Heart right ventricle (tissue), 16 donors: ENCODE data around the gene MYH16. TPM values are rescaled to one million over a fixed set of nuclear protein-coding genes. Genes with fewer than 3 reads are reported as not detected.
"Not testable (repeated sequence)": the region's sequence is repeated elsewhere in the genome, so short reads cannot be mapped to it uniquely, and the experiment has no call there.

ENCODE experiments used
- ATAC-seq, 8 donors: fragments of 200-7000 bp; cut with Tn5 transposase; one replicate each; pipeline ENCODE4 v1.9.1; 2020; ENCODE audit warnings: mild to moderate bottlenecking in 8 of 8, moderate library complexity in 8 of 8, moderate number of reproducible peaks in 1 of 8
- DNase-seq, 2 donors: peaks; one replicate each; pipeline ENCODE4 v3.0.0-alpha.2; 2020
- H3K27ac ChIP-seq, 10 donors: fragments of 200-600 bp; sonication (generic) in 2 of 10; one replicate each; pipeline versions ENCODE4 v1.5.0 to v1.8.0; 2020 to 2022; ENCODE audit warnings: mild to moderate bottlenecking in 3 of 10
- H3K27me3 ChIP-seq, 7 donors: fragments of 200-600 bp; one replicate each; pipeline ENCODE4 v1.8.0; 2021 to 2022; ENCODE audit warnings: mild to moderate bottlenecking in 2 of 7
- H3K36me3 ChIP-seq, 9 donors: fragments of 200-600 bp; sonication (generic) in 1 of 9; one replicate each; pipeline versions ENCODE4 v1.5.0 to v1.8.0; 2020 to 2022; ENCODE audit warnings: mild to moderate bottlenecking in 2 of 9
- H3K4me1 ChIP-seq, 9 donors: fragments of 200-600 bp; sonication (generic) in 1 of 9; one replicate each; pipeline versions ENCODE4 v1.5.0 to v1.8.0; 2020 to 2022; ENCODE audit warnings: mild to moderate bottlenecking in 4 of 9
- H3K4me3 ChIP-seq, 10 donors: fragments of 200-600 bp; sonication (generic) in 2 of 10; one replicate each; pipeline versions ENCODE4 v1.5.0 to v1.8.0; 2020 to 2022; ENCODE audit warnings: mild to moderate bottlenecking in 7 of 10, moderate library complexity in 2 of 10
- H3K9me3 ChIP-seq, 11 donors: fragments of 200-600 bp in 10 of 11; sonication (generic) in 2 of 11; one replicate each; pipeline versions ENCODE4 v1.5.0 to v1.8.0; 2013 to 2022; ENCODE audit warnings: mild to moderate bottlenecking in 2 of 11, control low read depth in 1 of 11, moderate library complexity in 1 of 11
- WGBS, 2 donors: extraction: QIAGEN DNeasy Blood & Tissue Kit; methylation state at CpG; one replicate each; pipeline ENCODE4 v1.1.7; 2013; ENCODE audit warnings: inconsistent platforms in 1 of 2; 5-methylcytosine and 5-hydroxymethylcytosine counted together
- intact Hi-C, 10 donors: fragments of 100-400 bp; cut with DNase I; formaldehyde crosslinking; loops; one replicate each; pipeline versions ENCODE4 v1.11.1 to v1.14.2; 2022
- polyA plus RNA-seq, 2 donors: library from polyadenylated mRNA; stranded (reverse); fragments of 200-250 nt; gene quantifications; one replicate each; pipeline ENCODE4 v1.2.3, GENCODE V29; 2013
- total RNA-seq, 10 donors: library from RNA; stranded (reverse); fragmentation: NEBNext Ultra II Directional in 3 of 10; extraction: Animal tissue kit (Norgen Biotek cat#: 25700) in 3 of 10; gene quantifications; one replicate each; pipeline versions ENCODE4 v1.2.1 to v1.2.4, GENCODE V29; 2021 to 2023
- TF ChIP-seq, protein P1 (sequence below), 9 donors: fragments of 200-600 bp; sonication (generic) in 2 of 9; IDR thresholded peaks; one replicate each; pipeline versions ENCODE4 v1.5.0 to v1.8.0; 2021 to 2022; ENCODE audit warnings: antibody characterized with exemption in 9 of 9, mild to moderate bottlenecking in 5 of 9, moderate library complexity in 1 of 9
- donor health status: Arrhythmogenic right ventricular cardiomyopathy.
- donor health status: ischemic (EF 13 %, LVEDD 7.1; RV severe dilation, severe dysfunction).
- donor health status: healthy with polysubstance abuse.
- donor health status: DM: no; HTN: yes; CAD: no.
- donor health status: DM: no; HTN: no; CAD: no.
- donor health status: ischemic (EF 25% LVEDD 6.9; RV normal size, moderate dysfunction).
- donor health status: ischemic (EF 25% LVEDD 5.7; RV mildly dilated, moderate dysfunction).
- donor health status: healthy.
- donor health status: DM: yes; HTN: yes; CAD: no.
- donor health status: Ischemic cardiomyopathy.
- donor health status: ischemic (EF 35%, LVEDD 5.7; RV mildly dilated, moderate dysfunction).
- donor health status: nonischemic (EF 11% LVEDD 7.7; RV severe dilation, severe dysfunction).
- donor health status: DM: yes; HTN: yes; CAD: no.
- donor health status: PGD.
- donor health status: ischemic (EF 29% LVEDD 5.4; RV normal size, mild dysfunction).
- donor health status: nonischemic (EF 23%, LVEDD 6.1; RV moderate dilation, normal function).

The MYH16 gene
- total and polyA plus RNA-seq, 12 donors, result not detected

DNA sequence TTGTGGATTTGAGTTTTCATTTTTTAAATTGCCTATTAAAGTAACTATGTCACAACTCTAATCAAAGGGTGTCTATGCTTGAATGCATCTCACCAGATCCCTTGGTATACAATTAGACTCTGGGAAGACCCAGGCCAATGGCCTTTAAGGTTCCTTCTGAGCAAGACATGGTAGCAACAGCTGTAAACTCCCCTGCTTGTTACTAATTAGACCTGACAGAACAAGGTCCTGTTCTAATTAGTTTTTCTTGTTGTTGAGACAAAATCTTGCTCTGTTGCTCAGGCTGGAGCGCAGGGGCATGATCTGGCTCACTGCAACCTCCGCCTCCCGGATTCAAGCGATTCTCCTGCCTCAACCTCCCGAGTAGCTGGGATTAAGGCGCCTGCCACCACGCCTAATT, 2.9 kb downstream of the MYH16 start:
- WGBS, 2 donors, result 90 to 91% methylated on average over 7 of the region's 7 CpGs

DNA sequence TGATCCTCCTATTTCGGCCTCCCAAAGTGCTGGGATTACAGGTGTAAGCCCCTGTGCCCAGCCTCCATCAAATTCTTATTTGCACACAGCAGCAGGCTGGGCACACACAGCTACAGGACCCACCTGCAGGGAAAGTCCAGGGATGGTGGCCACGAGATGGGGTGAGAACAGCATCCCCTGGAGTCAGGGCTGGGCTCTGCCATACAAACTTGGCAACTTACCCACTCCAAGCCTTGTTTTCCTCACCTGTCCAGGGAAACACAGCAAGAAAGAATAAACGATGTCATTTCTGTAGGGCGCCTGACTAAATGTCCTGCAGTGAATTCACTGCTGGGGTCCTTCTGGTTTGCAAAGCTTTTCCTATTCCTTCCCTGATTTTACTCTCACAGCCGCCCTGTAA, 5.5 kb downstream of the MYH16 start:
- Histone ChIP-seq H3K27ac (no peak overlapping the region), H3K4me1 (peaks cover 0 to 5% (median 0%) of the 10 kb centered on the region in 9 donors), H3K27me3 (no peaks in the 10 kb centered on the region), H3K4me3 (no peak overlapping the region), H3K36me3 (no peaks in the 10 kb centered on the region), H3K9me3 (no peaks in the 10 kb centered on the region)
- 87 to 88% methylated on average over 5 of the region's 5 CpGs for WGBS, 2 donors
- intact Hi-C loops, result loop anchor here in 1 of 10 donors (1.0 kb wide), 1 partner anchor 59 kb away; no protein-coding TSS in a partner anchor
- DNase-seq, result no peak
- ATAC-seq, result no peak
- TF ChIP-seq, protein P1, sequence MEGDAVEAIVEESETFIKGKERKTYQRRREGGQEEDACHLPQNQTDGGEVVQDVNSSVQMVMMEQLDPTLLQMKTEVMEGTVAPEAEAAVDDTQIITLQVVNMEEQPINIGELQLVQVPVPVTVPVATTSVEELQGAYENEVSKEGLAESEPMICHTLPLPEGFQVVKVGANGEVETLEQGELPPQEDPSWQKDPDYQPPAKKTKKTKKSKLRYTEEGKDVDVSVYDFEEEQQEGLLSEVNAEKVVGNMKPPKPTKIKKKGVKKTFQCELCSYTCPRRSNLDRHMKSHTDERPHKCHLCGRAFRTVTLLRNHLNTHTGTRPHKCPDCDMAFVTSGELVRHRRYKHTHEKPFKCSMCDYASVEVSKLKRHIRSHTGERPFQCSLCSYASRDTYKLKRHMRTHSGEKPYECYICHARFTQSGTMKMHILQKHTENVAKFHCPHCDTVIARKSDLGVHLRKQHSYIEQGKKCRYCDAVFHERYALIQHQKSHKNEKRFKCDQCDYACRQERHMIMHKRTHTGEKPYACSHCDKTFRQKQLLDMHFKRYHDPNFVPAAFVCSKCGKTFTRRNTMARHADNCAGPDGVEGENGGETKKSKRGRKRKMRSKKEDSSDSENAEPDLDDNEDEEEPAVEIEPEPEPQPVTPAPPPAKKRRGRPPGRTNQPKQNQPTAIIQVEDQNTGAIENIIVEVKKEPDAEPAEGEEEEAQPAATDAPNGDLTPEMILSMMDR (IDR thresholded peaks at IDR 0.05), result no peak

More for the DNA sequence above, 2.9 kb downstream of the MYH16 start:
- ATAC-seq (no peak), DNase-seq (no peak)
- Histone ChIP-seq H3K4me3 (no peak overlapping the region), H3K9me3 (no peaks in the 10 kb centered on the region), H3K36me3 (no peaks in the 10 kb centered on the region), H3K4me1 (peaks cover 0 to 5% (median 0%) of the 10 kb centered on the region in 9 donors), H3K27me3 (no peaks in the 10 kb centered on the region), H3K27ac (no peak overlapping the region)
- intact Hi-C loops, result no loop called here
- TF ChIP-seq, protein P1 (IDR thresholded peaks at IDR 0.05), result no peak

DNA sequence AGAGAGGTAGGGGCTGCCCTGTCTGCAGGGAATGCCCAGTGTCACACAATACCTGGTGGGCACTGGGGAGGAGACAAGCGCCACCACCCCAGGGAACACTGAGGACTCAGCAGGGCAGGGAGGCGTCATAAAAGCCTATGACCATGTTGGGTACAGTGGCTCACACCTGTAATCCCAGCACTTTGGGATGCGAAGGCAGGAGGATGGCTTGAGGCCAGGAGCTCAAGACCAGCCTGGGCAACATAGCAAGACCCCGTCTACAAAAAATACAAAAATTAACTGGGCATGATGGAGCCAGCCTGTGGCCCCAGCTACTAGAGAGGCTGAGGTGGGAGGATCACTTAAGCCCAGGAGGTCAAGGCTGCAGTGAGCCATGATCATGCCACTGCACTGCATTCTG, 11.5 kb downstream of the MYH16 start:
- 96 to 98% methylated on average over 4 of the region's 4 CpGs for WGBS, 2 donors

DNA sequence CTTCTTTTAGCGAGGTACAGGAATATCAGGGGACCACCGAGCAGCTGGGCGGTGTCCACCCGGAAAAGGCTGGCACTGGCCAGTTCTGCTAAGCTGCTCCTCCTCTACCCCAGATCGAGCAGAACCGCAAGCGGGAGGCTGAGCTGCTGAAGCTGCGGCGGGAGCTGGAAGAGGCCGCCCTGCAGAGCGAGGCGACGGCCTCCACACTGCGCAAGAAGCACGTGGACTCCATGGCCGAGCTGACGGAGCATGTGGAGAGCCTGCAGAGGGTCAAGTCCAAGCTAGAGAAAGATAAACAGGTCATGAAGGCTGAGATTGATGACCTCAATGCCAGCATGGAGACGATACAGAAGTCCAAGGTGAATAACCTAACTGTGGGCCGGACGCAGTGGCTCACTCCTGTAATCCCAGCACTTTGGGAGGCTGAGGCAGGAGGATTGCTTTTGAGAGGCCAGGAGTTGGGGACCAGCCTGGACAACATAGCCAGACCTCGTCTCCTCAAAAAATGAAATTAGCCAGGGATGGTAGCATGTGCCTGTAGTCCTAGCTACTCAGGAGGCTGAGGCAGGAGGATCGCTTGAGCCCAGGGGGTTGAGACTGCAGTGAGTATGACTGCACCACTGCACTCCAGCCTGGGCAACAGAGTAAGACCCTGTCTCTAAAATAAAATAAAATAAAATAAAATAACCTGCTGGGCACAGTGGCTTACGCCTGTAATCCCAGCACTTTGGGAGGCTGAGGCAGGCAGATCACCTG, 15.3 kb downstream of the MYH16 start:
- Histone ChIP-seq H3K4me3 (no peak overlapping the region), H3K36me3 (no peaks in the 10 kb centered on the region), H3K27ac (no peak overlapping the region), H3K4me1 (no peaks in the 10 kb centered on the region), H3K9me3 (no peaks in the 10 kb centered on the region), H3K27me3 (no peaks in the 10 kb centered on the region)
- intact Hi-C loops, result no loop called here
- 94% methylated on average over 23 of the region's 23 CpGs for WGBS, 2 donors
- TF ChIP-seq, protein P1 (IDR thresholded peaks at IDR 0.05), result no peak
- DNase-seq (no peak), ATAC-seq (no peak)

More for the DNA sequence above, 11.5 kb downstream of the MYH16 start:
- DNase-seq, H3K9me3 ChIP-seq, H3K36me3 ChIP-seq, intact Hi-C loops, H3K4me1 ChIP-seq, H3K27me3 ChIP-seq, H3K27ac ChIP-seq, H3K4me3 ChIP-seq, ATAC-seq: not testable (repeated sequence)

DNA sequence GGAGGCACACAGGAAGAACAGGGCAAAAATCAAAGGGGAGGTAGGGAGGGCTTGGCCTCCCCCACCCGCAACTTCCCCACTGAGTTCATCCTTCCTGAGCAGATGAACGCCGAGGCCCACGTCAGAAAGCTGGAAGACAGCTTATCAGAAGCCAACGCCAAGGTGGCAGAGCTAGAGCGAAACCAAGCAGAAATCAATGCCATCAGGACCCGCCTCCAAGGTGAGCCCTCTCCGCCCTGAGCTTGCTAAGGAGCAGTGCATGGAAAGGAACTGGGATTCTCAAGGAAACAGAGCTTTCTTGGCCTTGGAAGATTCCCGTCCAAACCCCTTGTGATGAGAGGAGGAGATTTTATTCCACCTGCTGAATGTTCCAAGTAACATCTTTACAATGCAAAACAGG, 16.5 kb downstream of the MYH16 start:
- intact Hi-C loops, result no loop called here
- ATAC-seq (no peak), DNase-seq (no peak)
- Histone ChIP-seq H3K4me1 (no peaks in the 10 kb centered on the region), H3K9me3 (no peaks in the 10 kb centered on the region), H3K27me3 (no peaks in the 10 kb centered on the region), H3K4me3 (no peak overlapping the region), H3K36me3 (no peaks in the 10 kb centered on the region), H3K27ac (no peak overlapping the region)
- TF ChIP-seq, protein P1 (IDR thresholded peaks at IDR 0.05), result no peak
- 74 to 78% methylated on average over 9 of the region's 9 CpGs for WGBS, 2 donors

DNA sequence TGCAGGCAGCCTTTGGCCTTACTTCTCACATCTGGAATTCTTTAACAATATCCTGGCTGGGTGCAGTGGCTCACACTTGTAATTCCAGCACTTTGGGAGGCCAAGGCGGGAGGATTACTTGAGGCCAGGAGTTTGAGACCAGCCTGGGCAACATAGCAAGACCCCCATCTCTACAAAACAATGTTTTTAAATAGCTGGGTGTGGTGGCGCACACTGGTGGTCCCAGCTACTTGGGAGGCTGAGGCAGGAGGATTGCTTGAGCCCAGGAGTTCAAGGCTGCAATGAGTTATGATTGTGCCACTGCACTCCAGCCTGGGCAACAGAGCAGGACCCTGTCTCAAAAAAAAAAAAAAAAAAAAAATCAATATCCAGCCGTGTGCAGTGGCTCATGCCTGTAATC, 17.5 kb downstream of the MYH16 start:
- intact Hi-C loops, H3K36me3 ChIP-seq, ATAC-seq, H3K4me3 ChIP-seq, H3K27me3 ChIP-seq, DNase-seq, H3K4me1 ChIP-seq, H3K9me3 ChIP-seq, H3K27ac ChIP-seq: not testable (repeated sequence)
- WGBS, 2 donors, result 93 to 95% methylated on average over 3 of the region's 3 CpGs
